HG03066 (cell line): Measurements from ENCODE around the gene OR6S1.
"Not testable (repeated sequence)": the region's sequence is repeated elsewhere in the genome, so short reads cannot be mapped to it uniquely, and the experiment has no call there.

Experiments
- ATAC-seq: cut with Tn5 transposase; IDR thresholded peaks from one replicate; pipeline ENCODE4 v1.9.1; 2021; ENCODE audit warnings: low read depth; ENCODE audit not compliant: unreplicated experiment

OR6S1 gene

GRCh38 chr14:20671597-20672283 lies 30.2 kb upstream of the OR6S1 start:
- ATAC-seq, result no peak

- no peak for ATAC-seq
These were observed 27.5 kb upstream of the OR6S1 start for GRCh38 chr14:20668969-20669368.

GRCh38 chr14:20667957-20668356 lies 26.5 kb upstream of the OR6S1 start:
- peak; percentile 72 for ATAC-seq

GRCh38 chr14:20666400-20666961 lies 25.0 kb upstream of the OR6S1 start:
- not testable (repeated sequence) for ATAC-seq

GRCh38 chr14:20662968-20663732 lies 21.7 kb upstream of the OR6S1 start:
- peak; percentile 42 for ATAC-seq

GRCh38 chr14:20661197-20661596 lies 19.7 kb upstream of the OR6S1 start:
- ATAC-seq, result no peak

GRCh38 chr14:20659813-20660395 lies 18.4 kb upstream of the OR6S1 start:
- ATAC-seq, result no peak

- no peak for ATAC-seq
These were observed 17.8 kb upstream of the OR6S1 start for GRCh38 chr14:20659336-20659735.

- no peak for ATAC-seq
These were observed 16.8 kb upstream of the OR6S1 start for GRCh38 chr14:20658246-20658645.

- ATAC-seq, result no peak
These were observed 16.0 kb upstream of the OR6S1 start for GRCh38 chr14:20657216-20658211.

- ATAC-seq, result no peak
These were observed 14.8 kb upstream of the OR6S1 start for GRCh38 chr14:20656274-20656673.

- ATAC-seq, result no peak
These were observed 14.4 kb upstream of the OR6S1 start for GRCh38 chr14:20655851-20656250.

GRCh38 chr14:20652996-20653975 lies 11.8 kb upstream of the OR6S1 start:
- no peak for ATAC-seq

- ATAC-seq, result no peak
These were observed 4.0 kb upstream of the OR6S1 start for GRCh38 chr14:20645481-20645880.

GRCh38 chr14:20644520-20644919 lies 3.0 kb upstream of the OR6S1 start:
- ATAC-seq, result no peak

GRCh38 chr14:20642755-20643154 lies 1.3 kb upstream of the OR6S1 start:
- ATAC-seq, result not testable (repeated sequence)

- no peak for ATAC-seq
These were observed 691 bp upstream of the OR6S1 start for GRCh38 chr14:20642182-20642581.

GRCh38 chr14:20632831-20633691 lies 8.4 kb downstream of the OR6S1 start:
- ATAC-seq, result peak; percentile 57
